Heart right ventricle (tissue), 16 donors: ENCODE data around the gene WWTR1. TPM values are rescaled to one million over a fixed set of nuclear protein-coding genes. Genes with fewer than 3 reads are reported as not detected.

Experiments
- ATAC-seq, 8 donors: fragments of 200-7000 bp; cut with Tn5 transposase; one replicate each; pipeline ENCODE4 v1.9.1; 2020; ENCODE audit warnings: mild to moderate bottlenecking in 8 of 8, moderate library complexity in 8 of 8, moderate number of reproducible peaks in 1 of 8
- DNase-seq, 2 donors: peaks; one replicate each; pipeline ENCODE4 v3.0.0-alpha.2; 2020
- H3K27ac ChIP-seq, 10 donors: fragments of 200-600 bp; sonication (generic) in 2 of 10; one replicate each; pipeline versions ENCODE4 v1.5.0 to v1.8.0; 2020 to 2022; ENCODE audit warnings: mild to moderate bottlenecking in 3 of 10
- H3K27me3 ChIP-seq, 7 donors: fragments of 200-600 bp; one replicate each; pipeline ENCODE4 v1.8.0; 2021 to 2022; ENCODE audit warnings: mild to moderate bottlenecking in 2 of 7
- H3K36me3 ChIP-seq, 9 donors: fragments of 200-600 bp; sonication (generic) in 1 of 9; one replicate each; pipeline versions ENCODE4 v1.5.0 to v1.8.0; 2020 to 2022; ENCODE audit warnings: mild to moderate bottlenecking in 2 of 9
- H3K4me1 ChIP-seq, 9 donors: fragments of 200-600 bp; sonication (generic) in 1 of 9; one replicate each; pipeline versions ENCODE4 v1.5.0 to v1.8.0; 2020 to 2022; ENCODE audit warnings: mild to moderate bottlenecking in 4 of 9
- H3K4me3 ChIP-seq, 10 donors: fragments of 200-600 bp; sonication (generic) in 2 of 10; one replicate each; pipeline versions ENCODE4 v1.5.0 to v1.8.0; 2020 to 2022; ENCODE audit warnings: mild to moderate bottlenecking in 7 of 10, moderate library complexity in 2 of 10
- H3K9me3 ChIP-seq, 11 donors: fragments of 200-600 bp in 10 of 11; sonication (generic) in 2 of 11; one replicate each; pipeline versions ENCODE4 v1.5.0 to v1.8.0; 2013 to 2022; ENCODE audit warnings: mild to moderate bottlenecking in 2 of 11, control low read depth in 1 of 11, moderate library complexity in 1 of 11
- WGBS, 2 donors: extraction: QIAGEN DNeasy Blood & Tissue Kit; methylation state at CpG; one replicate each; pipeline ENCODE4 v1.1.7; 2013; ENCODE audit warnings: inconsistent platforms in 1 of 2; 5-methylcytosine and 5-hydroxymethylcytosine counted together
- intact Hi-C, 10 donors: fragments of 100-400 bp; cut with DNase I; formaldehyde crosslinking; loops; one replicate each; pipeline versions ENCODE4 v1.11.1 to v1.14.2; 2022
- polyA plus RNA-seq, 2 donors: library from polyadenylated mRNA; stranded (reverse); fragments of 200-250 nt; gene quantifications; one replicate each; pipeline ENCODE4 v1.2.3, GENCODE V29; 2013
- total RNA-seq, 10 donors: library from RNA; stranded (reverse); fragmentation: NEBNext Ultra II Directional in 3 of 10; extraction: Animal tissue kit (Norgen Biotek cat#: 25700) in 3 of 10; gene quantifications; one replicate each; pipeline versions ENCODE4 v1.2.1 to v1.2.4, GENCODE V29; 2021 to 2023
- TF ChIP-seq, protein P1 (sequence below), 9 donors: fragments of 200-600 bp; sonication (generic) in 2 of 9; IDR thresholded peaks; one replicate each; pipeline versions ENCODE4 v1.5.0 to v1.8.0; 2021 to 2022; ENCODE audit warnings: antibody characterized with exemption in 9 of 9, mild to moderate bottlenecking in 5 of 9, moderate library complexity in 1 of 9
- donor health status: Arrhythmogenic right ventricular cardiomyopathy.
- donor health status: ischemic (EF 13 %, LVEDD 7.1; RV severe dilation, severe dysfunction).
- donor health status: healthy with polysubstance abuse.
- donor health status: DM: no; HTN: yes; CAD: no.
- donor health status: DM: no; HTN: no; CAD: no.
- donor health status: ischemic (EF 25% LVEDD 6.9; RV normal size, moderate dysfunction).
- donor health status: ischemic (EF 25% LVEDD 5.7; RV mildly dilated, moderate dysfunction).
- donor health status: healthy.
- donor health status: DM: yes; HTN: yes; CAD: no.
- donor health status: Ischemic cardiomyopathy.
- donor health status: ischemic (EF 35%, LVEDD 5.7; RV mildly dilated, moderate dysfunction).
- donor health status: nonischemic (EF 11% LVEDD 7.7; RV severe dilation, severe dysfunction).
- donor health status: DM: yes; HTN: yes; CAD: no.
- donor health status: PGD.
- donor health status: ischemic (EF 29% LVEDD 5.4; RV normal size, mild dysfunction).
- donor health status: nonischemic (EF 23%, LVEDD 6.1; RV moderate dilation, normal function).

Gene WWTR1
- total and polyA plus RNA-seq, 12 donors: 19.5 to 78.6 (median 40.3) TPM

DNA sequence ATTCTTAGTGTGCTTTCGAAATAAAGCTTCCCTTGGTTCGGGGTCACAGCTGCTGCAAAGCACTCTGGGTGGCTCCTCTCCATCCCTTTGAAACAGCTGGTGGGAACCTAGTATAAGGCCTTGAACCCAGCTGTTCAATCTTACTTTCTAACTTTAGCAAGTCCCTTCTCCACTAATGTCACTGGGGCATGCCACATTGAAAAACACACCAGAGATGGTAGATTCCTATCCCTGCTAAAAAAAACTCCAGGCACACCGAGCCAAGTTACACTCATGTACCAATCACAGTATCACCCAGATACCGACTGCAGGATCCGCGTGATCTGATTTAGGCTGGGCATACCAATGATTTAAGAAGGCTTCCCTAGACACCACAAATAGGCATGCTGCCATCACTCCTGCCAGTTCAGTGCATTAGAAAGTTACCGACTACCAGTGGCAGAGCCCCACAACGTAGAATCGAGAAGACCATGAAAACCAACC, 65.0 kb downstream of the WWTR1 start:
- peak in 1 of 2 donors; percentile 73 for DNase-seq
- H3K27ac ChIP-seq: peak overlapping the region in 7 of 10 donors; percentile 12 to 76 (median 71)
- intact Hi-C loops: loop anchor here in 2 of 10 donors (5.0 kb wide), 1 partner anchor 65 kb away; the partner anchor contains the start of gene WWTR1 (in 2 of the 2)
- peak; percentile 57 to 97 (median 78) for ATAC-seq
- H3K4me1 ChIP-seq: peaks cover 13 to 84% (median 72%) of the 10 kb centered on the region in 9 donors
- H3K4me3 ChIP-seq: peak overlapping the region in 4 of 10 donors; percentile 1 to 10 (median 6)
- 36 to 51% methylated on average over 9 of the region's 9 CpGs for WGBS, 2 donors
- H3K36me3 ChIP-seq: peaks cover 0 to 2% (median 0%) of the 10 kb centered on the region in 9 donors
- peaks cover 0 to 5% (median 0%) of the 10 kb centered on the region in 7 donors for H3K27me3 ChIP-seq
- no peaks in the 10 kb centered on the region for H3K9me3 ChIP-seq
- TF ChIP-seq, protein P1, sequence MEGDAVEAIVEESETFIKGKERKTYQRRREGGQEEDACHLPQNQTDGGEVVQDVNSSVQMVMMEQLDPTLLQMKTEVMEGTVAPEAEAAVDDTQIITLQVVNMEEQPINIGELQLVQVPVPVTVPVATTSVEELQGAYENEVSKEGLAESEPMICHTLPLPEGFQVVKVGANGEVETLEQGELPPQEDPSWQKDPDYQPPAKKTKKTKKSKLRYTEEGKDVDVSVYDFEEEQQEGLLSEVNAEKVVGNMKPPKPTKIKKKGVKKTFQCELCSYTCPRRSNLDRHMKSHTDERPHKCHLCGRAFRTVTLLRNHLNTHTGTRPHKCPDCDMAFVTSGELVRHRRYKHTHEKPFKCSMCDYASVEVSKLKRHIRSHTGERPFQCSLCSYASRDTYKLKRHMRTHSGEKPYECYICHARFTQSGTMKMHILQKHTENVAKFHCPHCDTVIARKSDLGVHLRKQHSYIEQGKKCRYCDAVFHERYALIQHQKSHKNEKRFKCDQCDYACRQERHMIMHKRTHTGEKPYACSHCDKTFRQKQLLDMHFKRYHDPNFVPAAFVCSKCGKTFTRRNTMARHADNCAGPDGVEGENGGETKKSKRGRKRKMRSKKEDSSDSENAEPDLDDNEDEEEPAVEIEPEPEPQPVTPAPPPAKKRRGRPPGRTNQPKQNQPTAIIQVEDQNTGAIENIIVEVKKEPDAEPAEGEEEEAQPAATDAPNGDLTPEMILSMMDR (IDR thresholded peaks at IDR 0.05): no peak

DNA sequence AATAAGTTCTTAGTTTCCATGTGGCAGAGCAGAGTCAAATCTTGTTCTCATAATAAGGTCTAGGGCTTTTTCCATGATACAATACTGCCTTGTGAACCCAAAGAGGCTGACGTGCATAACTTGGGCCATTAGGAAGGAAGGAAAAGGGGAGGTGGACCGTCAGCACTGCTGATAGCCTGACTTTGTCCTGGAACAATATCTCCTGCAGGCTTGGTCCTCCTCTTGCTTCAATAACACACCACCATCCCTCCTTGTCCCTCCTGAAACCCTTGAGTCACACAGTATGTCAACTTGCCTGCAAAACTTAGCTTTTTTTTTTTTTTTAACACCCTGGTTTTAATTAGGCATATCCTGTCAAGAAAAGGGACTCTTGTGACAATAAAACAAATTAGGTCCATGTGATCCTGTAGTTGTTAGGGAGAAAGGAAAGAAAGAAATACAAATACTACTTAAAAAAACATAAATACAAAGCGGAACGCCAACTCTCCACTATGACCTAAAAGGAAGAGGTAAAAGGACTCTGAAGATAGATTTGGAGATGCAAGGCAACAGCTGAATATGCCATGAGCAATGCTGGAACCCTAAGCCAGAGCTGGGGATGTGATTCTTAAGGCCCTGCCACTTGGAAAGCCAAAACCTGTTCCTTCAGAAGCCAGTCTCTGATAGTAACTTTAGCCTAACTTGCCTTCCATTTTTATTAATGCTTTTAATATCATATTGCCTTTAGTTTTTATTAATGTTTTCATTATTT, 67.0 kb downstream of the WWTR1 start:
- Histone ChIP-seq H3K36me3 (no peaks in the 10 kb centered on the region), H3K27ac (peak overlapping the region in 7 of 10 donors; percentile 17 to 76 (median 71)), H3K27me3 (peaks cover 0 to 10% (median 0%) of the 10 kb centered on the region in 7 donors), H3K4me3 (no peak overlapping the region), H3K4me1 (peaks cover 10 to 91% (median 74%) of the 10 kb centered on the region in 9 donors), H3K9me3 (no peaks in the 10 kb centered on the region)
- ATAC-seq: peak in 7 of 8 donors; percentile 12 to 79 (median 37)
- TF ChIP-seq, protein P1 (IDR thresholded peaks at IDR 0.05): no peak
- whole genome bisulfite sequencing, 2 donors: 69 to 71% methylated on average over 4 of the region's 4 CpGs
- intact Hi-C loops: loop anchor here in 2 of 10 donors (5.0 kb wide), 1 partner anchor 66 kb away; the partner anchor contains the start of gene WWTR1 (in 2 of the 2)
- DNase-seq: no peak

DNA sequence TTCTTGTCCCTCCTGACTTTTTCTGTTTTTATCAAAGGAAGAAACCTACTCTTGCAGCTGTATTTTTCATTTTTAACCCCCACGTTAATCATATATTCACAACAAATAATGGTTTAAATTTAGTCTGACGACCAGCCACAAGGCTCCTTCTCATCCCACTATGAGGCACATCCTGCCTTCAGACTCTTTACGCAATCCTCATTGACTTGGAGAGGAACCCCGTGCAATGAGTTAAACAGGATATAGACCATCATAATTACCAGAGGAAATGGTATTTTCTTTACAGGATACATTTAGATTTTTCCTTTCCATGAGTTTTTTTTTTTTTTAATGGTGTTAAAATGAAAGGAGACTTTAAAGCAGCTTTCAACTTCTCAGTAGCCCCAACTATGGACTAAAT, 68.5 kb downstream of the WWTR1 start:
- ATAC-seq: peak in 4 of 8 donors; percentile 43 to 74 (median 58)
- TF ChIP-seq, protein P1 (IDR thresholded peaks at IDR 0.05): no peak
- Histone ChIP-seq H3K9me3 (no peaks in the 10 kb centered on the region), H3K27me3 (peaks cover 0 to 10% (median 0%) of the 10 kb centered on the region in 7 donors), H3K4me3 (no peak overlapping the region), H3K4me1 (peaks cover 10 to 92% (median 75%) of the 10 kb centered on the region in 9 donors), H3K36me3 (no peaks in the 10 kb centered on the region), H3K27ac (peak overlapping the region in 9 of 10 donors; percentile 13 to 76 (median 71))
- no peak for DNase-seq
- intact Hi-C loops: loop anchor here in 2 of 10 donors (10.0 kb wide), 1 partner anchor 65 kb away; the partner anchor contains the start of gene WWTR1 (in 2 of the 2)
- WGBS, 2 donors: 39 to 46% methylated on average over 4 of the region's 4 CpGs

DNA sequence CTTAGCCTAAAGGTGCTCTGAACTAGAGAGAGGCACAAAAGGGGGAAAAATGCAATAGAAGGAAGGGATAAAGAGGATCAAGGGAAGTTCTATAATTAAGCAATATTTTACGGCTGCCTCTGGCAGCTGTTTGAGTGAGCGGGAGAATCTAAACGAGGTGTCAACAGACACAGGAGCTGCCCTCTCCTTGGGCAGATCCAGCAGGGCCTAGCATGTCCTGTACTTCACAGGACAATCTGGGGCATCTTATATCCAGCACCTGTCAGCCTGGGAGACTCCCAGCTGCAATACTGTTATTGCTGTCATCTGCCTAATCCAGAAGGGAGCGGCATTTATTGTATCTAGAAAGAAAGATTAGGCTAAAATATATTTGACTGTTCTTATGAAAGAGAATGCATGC, 68.9 kb downstream of the WWTR1 start:
- ATAC-seq (peak in 2 of 8 donors; percentile 0 to 29), DNase-seq (no peak)
- Histone ChIP-seq H3K36me3 (no peaks in the 10 kb centered on the region), H3K27me3 (peaks cover 0 to 10% (median 0%) of the 10 kb centered on the region in 7 donors), H3K9me3 (no peaks in the 10 kb centered on the region), H3K4me3 (no peak overlapping the region), H3K4me1 (peaks cover 14 to 94% (median 78%) of the 10 kb centered on the region in 9 donors), H3K27ac (peak overlapping the region; percentile 13 to 74 (median 64))
- intact Hi-C loops: loop anchor here in 2 of 10 donors (10.0 kb wide), 1 partner anchor 66 kb away; the partner anchor contains the start of gene WWTR1 (in 2 of the 2)
- WGBS, 2 donors: 28 to 40% methylated on average over 4 of the region's 4 CpGs
- TF ChIP-seq, protein P1 (IDR thresholded peaks at IDR 0.05): no peak
